A549 (cell line): ENCODE data around the gene PNRC2.

Source experiments
- CTCF ChIP-seq: fragments of >200 bp; sonication (Bioruptor Twin); formaldehyde crosslinking; IDR thresholded peaks from 3 replicates; pipeline ENCODE4 v1.5.1; 2016
- POLR2A ChIP-seq: IDR thresholded peaks from 2 replicates; pipeline ENCODE4 v1.6.1; 2012; ENCODE audit warnings: mild to moderate bottlenecking, low read length

GRCh38 chr1:23924601-23925000, 35.0 kb upstream of the PNRC2 start:
- TF ChIP-seq POLR2A (no peak), CTCF (no peak)
